Upper lobe of left lung (tissue), 4 donors: ENCODE data around the gene AKIRIN1.

ENCODE experiments used
- EP300 ChIP-seq, 4 donors: sonication (generic); formaldehyde crosslinking; IDR thresholded peaks; one replicate each; pipeline ENCODE4 v1.5.1; 2017; ENCODE audit warnings: antibody characterized with exemption in 4 of 4, control low read depth in 2 of 4
- TF ChIP-seq, protein P1 (sequence below), 6 experiments: fragments of 450-650 bp in 4 of 6; fragments of 200-600 bp in 2 of 6; sonication (generic) in 2 of 6; IDR thresholded peaks; one replicate each; pipeline ENCODE4 v1.5.1; 2016 to 2019; ENCODE audit warnings: antibody characterized with exemption in 6 of 6

GRCh38 chr1:39026866-39027507, 35.9 kb downstream of the AKIRIN1 start:
- TF ChIP-seq, protein P1, sequence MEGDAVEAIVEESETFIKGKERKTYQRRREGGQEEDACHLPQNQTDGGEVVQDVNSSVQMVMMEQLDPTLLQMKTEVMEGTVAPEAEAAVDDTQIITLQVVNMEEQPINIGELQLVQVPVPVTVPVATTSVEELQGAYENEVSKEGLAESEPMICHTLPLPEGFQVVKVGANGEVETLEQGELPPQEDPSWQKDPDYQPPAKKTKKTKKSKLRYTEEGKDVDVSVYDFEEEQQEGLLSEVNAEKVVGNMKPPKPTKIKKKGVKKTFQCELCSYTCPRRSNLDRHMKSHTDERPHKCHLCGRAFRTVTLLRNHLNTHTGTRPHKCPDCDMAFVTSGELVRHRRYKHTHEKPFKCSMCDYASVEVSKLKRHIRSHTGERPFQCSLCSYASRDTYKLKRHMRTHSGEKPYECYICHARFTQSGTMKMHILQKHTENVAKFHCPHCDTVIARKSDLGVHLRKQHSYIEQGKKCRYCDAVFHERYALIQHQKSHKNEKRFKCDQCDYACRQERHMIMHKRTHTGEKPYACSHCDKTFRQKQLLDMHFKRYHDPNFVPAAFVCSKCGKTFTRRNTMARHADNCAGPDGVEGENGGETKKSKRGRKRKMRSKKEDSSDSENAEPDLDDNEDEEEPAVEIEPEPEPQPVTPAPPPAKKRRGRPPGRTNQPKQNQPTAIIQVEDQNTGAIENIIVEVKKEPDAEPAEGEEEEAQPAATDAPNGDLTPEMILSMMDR (IDR thresholded peaks at IDR 0.05): no peak
- no peak for TF ChIP-seq EP300 (IDR thresholded peaks at IDR 0.05)
